Activated CD8-positive, alpha-beta memory T cell treated with anti-CD3 and anti-CD28 coated beads, Interleukin-2, amount 50 U/mL, for 24 hours (primary cell): ENCODE measurements around the gene PAPOLG.
"Not testable (repeated sequence)": the region's sequence is repeated elsewhere in the genome, so short reads cannot be mapped to it uniquely, and the experiment has no call there.

Experiments used
- DNase-seq: peaks from one replicate; pipeline ENCODE4 v3.0.0-alpha.2; 2020; ENCODE audit errors: extremely low read depth

The PAPOLG gene

GRCh38 chr2:60775048-60775639 is 19.1 kb downstream of the PAPOLG start:
- DNase-seq = no peak

GRCh38 chr2:60778352-60778751 is 22.3 kb downstream of the PAPOLG start:
- no peak for DNase-seq

GRCh38 chr2:60779426-60779825 is 23.4 kb downstream of the PAPOLG start:
- DNase-seq = no peak

- no peak for DNase-seq
Observed at GRCh38 chr2:60780721-60781120, 24.7 kb downstream of the PAPOLG start.

- no peak for DNase-seq
Observed at GRCh38 chr2:60793169-60793568, 37.1 kb downstream of the PAPOLG start.

- DNase-seq = no peak
Observed at GRCh38 chr2:60794271-60794863, 38.3 kb downstream of the PAPOLG start.

GRCh38 chr2:60796573-60797509 is 40.8 kb downstream of the PAPOLG start:
- DNase-seq = no peak

GRCh38 chr2:60804473-60804872 is 48.4 kb downstream of the PAPOLG start:
- DNase-seq = no peak

GRCh38 chr2:60806595-60806987 is 50.5 kb downstream of the PAPOLG start:
- DNase-seq = no peak

- peak; percentile 34 for DNase-seq
Observed at GRCh38 chr2:60806988-60807681, 51.1 kb downstream of the PAPOLG start.

- DNase-seq = no peak
Observed at GRCh38 chr2:60808330-60808801, 52.3 kb downstream of the PAPOLG start.

- no peak for DNase-seq
Observed at GRCh38 chr2:60811491-60812375, 55.7 kb downstream of the PAPOLG start.

GRCh38 chr2:60817191-60817590 is 61.1 kb downstream of the PAPOLG start:
- DNase-seq = not testable (repeated sequence)

- DNase-seq = peak; percentile 30
Observed at GRCh38 chr2:60818272-60818671, 62.2 kb downstream of the PAPOLG start.

- peak; percentile 69 for DNase-seq
Observed at GRCh38 chr2:60819155-60819862, 63.2 kb downstream of the PAPOLG start.

GRCh38 chr2:60819936-60820335 is 63.9 kb downstream of the PAPOLG start:
- no peak for DNase-seq

GRCh38 chr2:60820416-60821132 is 64.5 kb downstream of the PAPOLG start:
- no peak for DNase-seq

- DNase-seq = no peak
Observed at GRCh38 chr2:60821133-60821469, 65.0 kb downstream of the PAPOLG start.

GRCh38 chr2:60821587-60822302 is 65.7 kb downstream of the PAPOLG start:
- DNase-seq = no peak
